Nephron (organoid): ENCODE measurements around the gene S100A1.

Experiments
- H3K27ac Mint-ChIP-seq, 3 experiments: 2 replicates each; pipeline ENCODE4 v1.8.0; 2020; ENCODE audit warnings: mixed read lengths in 3 of 3, mild to moderate bottlenecking in 2 of 3, moderate library complexity in 1 of 3
- H3K27me3 Mint-ChIP-seq: 2 replicates; pipeline ENCODE4 v1.8.0; 2021; ENCODE audit warnings: low read depth, mild to moderate bottlenecking, moderate library complexity, mixed read lengths
- H3K36me3 Mint-ChIP-seq: 2 replicates; pipeline ENCODE4 v1.8.0; 2020; ENCODE audit warnings: low read depth, mixed read lengths
- H3K4me1 Mint-ChIP-seq: 2 replicates; pipeline ENCODE4 v1.8.0; 2020; ENCODE audit warnings: mixed read lengths
- H3K4me3 Mint-ChIP-seq, 3 experiments: 2 replicates each; pipeline ENCODE4 v1.8.0; 2020; ENCODE audit warnings: mild to moderate bottlenecking in 3 of 3, mixed read lengths in 3 of 3, moderate library complexity in 2 of 3
- H3K9me3 Mint-ChIP-seq: 2 replicates; pipeline ENCODE4 v1.8.0; 2020; ENCODE audit warnings: mixed read lengths
- TF ChIP-seq, protein P1 (sequence below), 3 experiments: fragments of 200-600 bp; sonication (generic); IDR thresholded peaks; one replicate each; pipeline ENCODE4 v1.5.0; 2021; ENCODE audit warnings: antibody characterized with exemption in 3 of 3; ENCODE audit not compliant: unreplicated experiment in 3 of 3

S100A1 gene

DNA sequence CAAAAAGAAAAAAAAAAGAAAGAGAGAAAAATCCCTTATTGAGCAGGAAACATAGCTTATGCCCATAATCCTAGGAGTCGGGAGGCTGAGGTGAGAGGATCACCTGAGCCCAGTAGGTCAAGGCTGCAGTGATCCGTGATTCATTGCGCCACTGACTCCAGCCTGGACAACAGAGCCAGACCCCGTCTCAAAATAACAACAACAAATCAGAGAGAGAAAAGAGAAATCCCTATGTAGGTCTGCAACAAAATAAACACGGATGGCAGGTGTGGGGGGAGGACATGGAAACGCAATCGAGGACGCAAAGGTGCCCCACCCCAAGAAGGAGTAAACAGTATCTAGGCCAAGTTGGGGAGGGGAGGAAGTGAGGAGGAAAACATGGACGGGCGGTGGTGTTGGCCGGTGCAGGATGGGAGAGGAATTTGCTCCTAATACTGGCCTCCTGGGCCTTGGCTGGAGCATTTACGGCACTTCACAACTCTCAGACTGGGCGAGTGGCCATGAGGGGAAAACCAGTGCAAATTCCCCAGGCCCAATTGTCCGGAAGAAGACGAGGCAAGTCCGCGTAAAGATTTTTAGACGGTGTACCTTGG lies 5.0 kb downstream of the S100A1 start:
- TF ChIP-seq, protein P1, sequence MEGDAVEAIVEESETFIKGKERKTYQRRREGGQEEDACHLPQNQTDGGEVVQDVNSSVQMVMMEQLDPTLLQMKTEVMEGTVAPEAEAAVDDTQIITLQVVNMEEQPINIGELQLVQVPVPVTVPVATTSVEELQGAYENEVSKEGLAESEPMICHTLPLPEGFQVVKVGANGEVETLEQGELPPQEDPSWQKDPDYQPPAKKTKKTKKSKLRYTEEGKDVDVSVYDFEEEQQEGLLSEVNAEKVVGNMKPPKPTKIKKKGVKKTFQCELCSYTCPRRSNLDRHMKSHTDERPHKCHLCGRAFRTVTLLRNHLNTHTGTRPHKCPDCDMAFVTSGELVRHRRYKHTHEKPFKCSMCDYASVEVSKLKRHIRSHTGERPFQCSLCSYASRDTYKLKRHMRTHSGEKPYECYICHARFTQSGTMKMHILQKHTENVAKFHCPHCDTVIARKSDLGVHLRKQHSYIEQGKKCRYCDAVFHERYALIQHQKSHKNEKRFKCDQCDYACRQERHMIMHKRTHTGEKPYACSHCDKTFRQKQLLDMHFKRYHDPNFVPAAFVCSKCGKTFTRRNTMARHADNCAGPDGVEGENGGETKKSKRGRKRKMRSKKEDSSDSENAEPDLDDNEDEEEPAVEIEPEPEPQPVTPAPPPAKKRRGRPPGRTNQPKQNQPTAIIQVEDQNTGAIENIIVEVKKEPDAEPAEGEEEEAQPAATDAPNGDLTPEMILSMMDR (IDR thresholded peaks at IDR 0.05; ENCODE audit: unreplicated experiment in 3 of 3): no peak
- Mint-ChIP-seq H3K36me3 (peaks cover 38% of the 10 kb centered on the region), H3K4me3 (peak overlapping the region; percentile 94 to 100 (median 98)), H3K4me1 (peaks cover 66% of the 10 kb centered on the region), H3K27me3 (no peaks in the 10 kb centered on the region), H3K9me3 (no peaks in the 10 kb centered on the region), H3K27ac (peak overlapping the region; percentile 99 to 100 (median 100))

DNA sequence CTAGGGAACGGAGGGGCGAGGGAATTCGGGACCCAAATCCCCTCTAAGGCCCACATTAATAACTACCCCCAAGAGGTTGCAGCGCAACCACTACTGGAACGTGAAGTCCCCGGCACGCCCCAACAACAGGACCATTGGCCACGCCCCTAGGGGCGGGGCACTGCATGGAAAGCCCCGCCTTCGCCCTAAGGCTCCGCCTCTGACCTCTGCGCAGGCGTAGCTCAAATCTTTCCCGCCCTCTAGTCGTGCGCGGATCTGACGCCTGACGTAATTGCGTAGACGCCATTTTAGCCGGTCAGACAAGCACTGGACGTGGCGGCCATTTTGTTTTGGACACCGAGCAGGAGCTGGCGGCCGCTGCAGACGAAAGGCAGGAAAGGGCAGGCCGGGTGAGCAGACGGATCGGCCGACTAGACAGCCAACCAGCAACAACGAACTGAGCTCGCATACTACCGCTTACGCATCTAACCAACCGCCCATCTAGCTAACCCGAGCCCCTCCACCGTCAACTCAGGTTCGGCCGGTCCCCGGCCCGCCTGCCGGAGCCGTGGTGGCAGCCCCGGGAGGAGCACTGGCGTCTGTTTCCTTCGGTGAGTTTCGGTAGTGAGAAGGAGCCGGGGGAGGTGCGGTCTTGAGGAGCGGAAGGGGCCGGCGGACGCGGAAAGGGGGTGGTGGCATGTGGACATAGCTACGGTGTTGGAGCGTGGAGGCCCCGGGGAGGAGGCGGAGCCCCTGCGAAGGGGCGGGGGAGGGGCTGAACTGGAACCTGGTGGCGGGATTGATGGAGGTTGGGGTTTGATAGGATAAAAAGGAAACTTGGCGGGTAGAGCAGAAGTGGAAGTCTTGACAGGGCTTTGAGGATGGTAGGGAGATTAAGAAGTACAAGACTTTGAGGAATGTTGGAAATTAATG lies 5.8 kb downstream of the S100A1 start, which contains the start of gene CHTOP:
Gene CHTOP, plus strand, starts transcription at position 313 of the 912 bp plus-strand sequence. CDS start 2,523 bp downstream, outside the sequence.
- no peaks in the 10 kb centered on the region for H3K27me3 Mint-ChIP-seq
- H3K27ac Mint-ChIP-seq: peak within 1 kb of the TSS; percentile 99 to 100 (median 100)
- H3K36me3 Mint-ChIP-seq: peaks cover 45% of the 10 kb centered on the region
- peak within 1 kb of the TSS; percentile 94 to 100 (median 98) for H3K4me3 Mint-ChIP-seq
- peaks cover 62% of the 10 kb centered on the region for H3K4me1 Mint-ChIP-seq
- H3K9me3 Mint-ChIP-seq: no peaks in the 10 kb centered on the region
- TF ChIP-seq, protein P1 (IDR thresholded peaks at IDR 0.05; ENCODE audit: unreplicated experiment in 3 of 3): no peak

DNA sequence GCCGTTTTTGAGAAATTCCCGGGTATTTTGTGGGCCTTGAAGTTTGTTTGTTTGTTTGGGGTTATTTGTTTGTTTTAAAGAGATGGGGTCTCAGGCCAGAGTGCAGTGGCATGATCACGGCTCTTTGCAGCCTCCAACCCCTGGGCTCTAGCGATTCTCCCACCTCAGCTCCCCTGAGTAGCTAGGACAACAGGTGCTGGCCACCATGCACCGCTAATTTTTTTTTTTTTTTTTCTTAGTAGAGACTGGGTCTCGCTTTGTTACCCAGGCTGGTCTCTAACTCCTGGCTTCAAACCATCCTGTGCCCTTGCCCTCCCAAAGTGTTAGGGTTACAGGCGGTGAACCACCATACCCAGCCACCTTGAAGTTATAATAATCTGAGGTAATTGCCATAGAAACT lies 7.6 kb downstream of the S100A1 start:
- Mint-ChIP-seq H3K27ac (peak overlapping the region; percentile 25 to 63 (median 62)), H3K36me3 (peaks cover 54% of the 10 kb centered on the region), H3K9me3 (no peaks in the 10 kb centered on the region), H3K4me1 (peaks cover 44% of the 10 kb centered on the region), H3K4me3 (peak overlapping the region; percentile 59 to 85 (median 80)), H3K27me3 (no peaks in the 10 kb centered on the region)
- TF ChIP-seq, protein P1 (IDR thresholded peaks at IDR 0.05; ENCODE audit: unreplicated experiment in 3 of 3): no peak

DNA sequence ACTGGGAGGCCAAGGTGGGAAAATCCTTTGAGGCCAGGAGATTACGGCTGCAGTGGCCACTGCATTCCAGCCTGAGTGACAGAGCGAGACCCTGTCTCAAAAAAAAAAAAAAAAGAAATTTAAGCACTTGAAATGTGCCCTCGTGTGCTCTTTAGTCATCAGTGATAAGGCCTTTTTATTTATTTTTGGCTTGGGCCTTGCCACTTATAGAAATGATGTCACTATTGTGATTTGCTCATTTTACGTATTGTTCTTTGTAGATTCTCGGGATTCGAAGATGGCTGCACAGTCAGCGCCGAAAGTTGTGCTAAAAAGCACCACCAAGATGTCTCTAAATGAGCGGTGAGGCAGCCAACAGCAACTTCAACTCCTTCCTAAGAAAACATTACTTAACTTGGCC lies 8.1 kb downstream of the S100A1 start:
- Mint-ChIP-seq H3K4me3 (peak overlapping the region; percentile 59 to 85 (median 80)), H3K9me3 (no peaks in the 10 kb centered on the region), H3K27ac (peak overlapping the region; percentile 46 to 88 (median 62)), H3K4me1 (peaks cover 42% of the 10 kb centered on the region), H3K27me3 (no peaks in the 10 kb centered on the region), H3K36me3 (peaks cover 59% of the 10 kb centered on the region)
- TF ChIP-seq, protein P1 (IDR thresholded peaks at IDR 0.05; ENCODE audit: unreplicated experiment in 3 of 3): no peak

DNA sequence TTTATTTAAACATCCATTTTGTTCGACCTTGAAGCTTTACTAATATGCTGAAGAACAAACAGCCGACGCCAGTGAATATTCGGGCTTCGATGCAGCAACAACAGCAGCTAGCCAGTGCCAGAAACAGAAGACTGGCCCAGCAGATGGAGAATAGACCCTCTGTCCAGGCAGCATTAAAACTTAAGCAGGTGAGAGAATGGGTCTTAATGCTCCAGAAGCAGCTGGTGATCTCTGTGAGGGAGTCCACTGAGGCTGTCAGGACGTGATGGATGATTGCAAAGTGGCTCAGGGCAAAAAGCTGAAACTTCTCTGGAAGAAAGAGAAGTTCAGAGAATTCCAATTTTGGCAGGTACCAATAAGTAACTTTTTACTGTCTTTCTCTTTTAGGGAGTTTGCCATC lies 10.0 kb downstream of the S100A1 start:
- H3K36me3 Mint-ChIP-seq: peaks cover 72% of the 10 kb centered on the region
- no peak overlapping the region for H3K4me3 Mint-ChIP-seq
- no peaks in the 10 kb centered on the region for H3K27me3 Mint-ChIP-seq
- TF ChIP-seq, protein P1 (IDR thresholded peaks at IDR 0.05; ENCODE audit: unreplicated experiment in 3 of 3): no peak
- peak overlapping the region in 1 of 3 experiments; percentile 23 for H3K27ac Mint-ChIP-seq
- H3K4me1 Mint-ChIP-seq: peaks cover 38% of the 10 kb centered on the region
- no peaks in the 10 kb centered on the region for H3K9me3 Mint-ChIP-seq
